Mesenchymal stem cell (in vitro differentiated cells and primary cell): ENCODE results near the gene TXNDC9.

Experiments
- DNase-seq: peaks from one replicate; pipeline ENCODE4 v3.0.0-alpha.2; 2013
- H2AFZ ChIP-seq: one replicate; pipeline ENCODE4 v1.6.1; 2013; ENCODE audit warnings: low read depth, mild to moderate bottlenecking, control low read depth, inconsistent platforms, low read length, moderate library complexity
- H2AK5ac ChIP-seq: 2 replicates; pipeline ENCODE4 v1.6.1; 2013; ENCODE audit warnings: low read length, moderate library complexity, mild to moderate bottlenecking, inconsistent platforms; ENCODE audit not compliant: severe bottlenecking
- H2BK120ac ChIP-seq: one replicate; pipeline ENCODE4 v1.6.1; 2013; ENCODE audit warnings: low read depth, mild to moderate bottlenecking, inconsistent platforms, low read length, moderate library complexity
- H2BK12ac ChIP-seq, 2 experiments: one replicate each; pipeline ENCODE4 v1.6.1; 2013; ENCODE audit warnings: inconsistent platforms in 2 of 2, low read length in 2 of 2, mild to moderate bottlenecking in 2 of 2, moderate library complexity in 2 of 2, control low read depth in 1 of 2
- H2BK15ac ChIP-seq: one replicate; pipeline ENCODE4 v1.6.1; 2013; ENCODE audit warnings: mild to moderate bottlenecking, low read depth, inconsistent platforms; ENCODE audit not compliant: poor library complexity, severe bottlenecking
- H2BK5ac ChIP-seq: 2 replicates; pipeline ENCODE4 v1.6.1; 2013; ENCODE audit warnings: low read depth, mild to moderate bottlenecking, low read length, control low read depth, inconsistent platforms; ENCODE audit not compliant: poor library complexity, severe bottlenecking
- H3K14ac ChIP-seq, 2 experiments: one replicate each; pipeline ENCODE4 v1.6.1; 2013; ENCODE audit warnings: inconsistent platforms in 2 of 2, low read length in 2 of 2, control low read depth in 1 of 2, mild to moderate bottlenecking in 1 of 2, moderate library complexity in 1 of 2
- H3K18ac ChIP-seq, 2 experiments: one replicate each; pipeline ENCODE4 v1.6.1; 2013; ENCODE audit warnings: inconsistent platforms in 2 of 2, low read length in 2 of 2, control low read depth in 1 of 2, low read depth in 1 of 2, mild to moderate bottlenecking in 1 of 2
- H3K23ac ChIP-seq, 2 experiments: one replicate each; pipeline ENCODE4 v1.6.1; 2013; ENCODE audit warnings: inconsistent platforms in 2 of 2, low read length in 2 of 2, mild to moderate bottlenecking in 2 of 2, moderate library complexity in 2 of 2, control low read depth in 1 of 2
- H3K27ac ChIP-seq: 2 replicates; pipeline ENCODE4 v1.5.1; 2013; ENCODE audit warnings: mild to moderate bottlenecking, moderate library complexity, low read length, control low read depth, inconsistent platforms; ENCODE audit not compliant: poor library complexity, severe bottlenecking
- H3K27me3 ChIP-seq, 2 experiments: 2 replicates each; pipeline versions ENCODE4 v1.6.1 to v1.7.0; 2013; ENCODE audit warnings: low read length in 2 of 2, mild to moderate bottlenecking in 2 of 2, moderate library complexity in 2 of 2, control low read depth in 1 of 2, inconsistent platforms in 1 of 2; ENCODE audit not compliant: control insufficient read depth in 1 of 2, insufficient read depth in 1 of 2
- H3K36me3 ChIP-seq, 2 experiments: 2 replicates each; pipeline versions ENCODE4 v1.6.1 to v1.7.0; 2013; ENCODE audit warnings: low read length in 2 of 2, control low read depth in 1 of 2, inconsistent platforms in 1 of 2, low read depth in 1 of 2, mild to moderate bottlenecking in 1 of 2; ENCODE audit not compliant: insufficient read depth in 2 of 2, control insufficient read depth in 1 of 2
- H3K4ac ChIP-seq, 2 experiments: one replicate each; pipeline ENCODE4 v1.6.1; 2013; ENCODE audit warnings: inconsistent platforms in 2 of 2, low read length in 2 of 2, mild to moderate bottlenecking in 2 of 2, moderate library complexity in 2 of 2, control low read depth in 1 of 2, low read depth in 1 of 2
- H3K4me1 ChIP-seq: 2 replicates; pipeline ENCODE4 v1.6.1; 2013; ENCODE audit warnings: low read depth, low read length, control low read depth; ENCODE audit not compliant: control insufficient read depth, insufficient read depth
- H3K4me2 ChIP-seq: 2 replicates; pipeline ENCODE4 v1.6.1; 2013; ENCODE audit warnings: low read length, mild to moderate bottlenecking, inconsistent platforms; ENCODE audit not compliant: poor library complexity, severe bottlenecking
- H3K4me3 ChIP-seq, 2 experiments: 2 replicates each; pipeline versions ENCODE4 v1.5.1 to v1.7.0; 2013; ENCODE audit warnings: low read length in 2 of 2, mild to moderate bottlenecking in 2 of 2, control low read depth in 1 of 2, low read depth in 1 of 2; ENCODE audit not compliant: insufficient read depth in 1 of 2
- H3K79me1 ChIP-seq: replicated peaks from 2 replicates; pipeline ENCODE4 v1.6.1; 2013; ENCODE audit warnings: mild to moderate bottlenecking, control low read depth, low read length, inconsistent platforms; ENCODE audit not compliant: poor library complexity, severe bottlenecking
- H3K9ac ChIP-seq: 2 replicates; pipeline ENCODE4 v1.7.0; 2013; ENCODE audit warnings: mild to moderate bottlenecking, low read length, moderate library complexity
- H3K9me3 ChIP-seq: 2 replicates; pipeline ENCODE4 v1.7.0; 2013; ENCODE audit warnings: mild to moderate bottlenecking, low read length; ENCODE audit not compliant: control insufficient read depth
- H4K8ac ChIP-seq: one replicate; pipeline ENCODE4 v1.6.1; 2013; ENCODE audit warnings: inconsistent platforms, mild to moderate bottlenecking, low read length, moderate library complexity
- H4K91ac ChIP-seq: one replicate; pipeline ENCODE4 v1.6.1; 2013; ENCODE audit warnings: mild to moderate bottlenecking, low read length, inconsistent platforms
- WGBS: methylation state at CpG from one replicate; pipeline ENCODE4 v1.1.7; 2013; ENCODE audit warnings: mixed read lengths; 5-methylcytosine and 5-hydroxymethylcytosine counted together

Gene TXNDC9

GRCh38 chr2:99354070-99354469 lies 17.9 kb upstream of the TXNDC9 start:
- H2BK5ac ChIP-seq = no peak overlapping the region
- H3K4me1 ChIP-seq = no peaks in the 10 kb centered on the region
- H3K36me3 ChIP-seq = no peaks in the 10 kb centered on the region
- no peak overlapping the region for H3K4ac ChIP-seq
- no peak overlapping the region for H2BK15ac ChIP-seq
- no peak overlapping the region for H4K8ac ChIP-seq
- no peak overlapping the region for H2BK120ac ChIP-seq
- H2AFZ ChIP-seq = no peak overlapping the region
- H2AK5ac ChIP-seq = no peak overlapping the region
- DNase-seq = peak; percentile 13
- no peak overlapping the region for H2BK12ac ChIP-seq
- 86% methylated on average over 1 of the region's 1 CpG for WGBS
- H3K27me3 ChIP-seq = no peaks in the 10 kb centered on the region
- no peak overlapping the region for H3K14ac ChIP-seq
- H3K9ac ChIP-seq = no peak overlapping the region
- H3K4me2 ChIP-seq = no peak overlapping the region
- no peak overlapping the region for H3K27ac ChIP-seq
- H3K79me1 ChIP-seq = peaks cover 4% of the 10 kb centered on the region
- H3K18ac ChIP-seq = no peak overlapping the region
- H3K23ac ChIP-seq = no peak overlapping the region
- no peaks in the 10 kb centered on the region for H3K9me3 ChIP-seq
- H4K91ac ChIP-seq = no peak overlapping the region
- no peak overlapping the region for H3K4me3 ChIP-seq

DNA sequence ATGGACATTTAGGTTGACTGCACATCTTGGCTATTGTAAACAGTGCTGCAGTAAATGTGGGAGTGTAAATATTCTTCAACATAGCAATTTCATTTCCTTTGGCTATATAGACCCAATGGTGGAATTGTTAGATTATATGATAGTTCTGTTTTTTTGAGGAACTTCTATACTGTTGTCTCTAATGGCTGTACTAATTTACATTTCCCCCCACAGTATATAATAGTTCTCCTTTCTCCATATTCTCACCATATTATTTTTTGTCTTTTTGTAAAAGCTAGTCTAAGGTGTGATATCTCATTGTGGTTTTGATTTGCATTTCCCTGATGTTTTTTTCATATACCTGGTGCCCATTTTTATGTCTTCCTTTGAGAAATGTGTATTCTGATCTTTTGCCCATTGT lies 14.1 kb upstream of the TXNDC9 start:
- H2BK15ac ChIP-seq = no peak overlapping the region
- no peaks in the 10 kb centered on the region for H3K9me3 ChIP-seq
- H3K4ac ChIP-seq = no peak overlapping the region
- H3K4me3 ChIP-seq = no peak overlapping the region
- no peak overlapping the region for H3K4me2 ChIP-seq
- no peak overlapping the region for H3K9ac ChIP-seq
- H2BK5ac ChIP-seq = no peak overlapping the region
- no peak overlapping the region for H3K27ac ChIP-seq
- no peak overlapping the region for H4K8ac ChIP-seq
- no peak overlapping the region for H3K18ac ChIP-seq
- no peak overlapping the region for H3K14ac ChIP-seq
- peaks cover 1% of the 10 kb centered on the region for H3K4me1 ChIP-seq
- no peak overlapping the region for H3K23ac ChIP-seq
- no peak for DNase-seq
- H2AFZ ChIP-seq = no peak overlapping the region
- H4K91ac ChIP-seq = no peak overlapping the region
- no peaks in the 10 kb centered on the region for H3K27me3 ChIP-seq
- H2AK5ac ChIP-seq = no peak overlapping the region
- H3K79me1 ChIP-seq = peaks cover 2% of the 10 kb centered on the region
- H3K36me3 ChIP-seq = no peaks in the 10 kb centered on the region
- H2BK120ac ChIP-seq = no peak overlapping the region
- H2BK12ac ChIP-seq = no peak overlapping the region

DNA sequence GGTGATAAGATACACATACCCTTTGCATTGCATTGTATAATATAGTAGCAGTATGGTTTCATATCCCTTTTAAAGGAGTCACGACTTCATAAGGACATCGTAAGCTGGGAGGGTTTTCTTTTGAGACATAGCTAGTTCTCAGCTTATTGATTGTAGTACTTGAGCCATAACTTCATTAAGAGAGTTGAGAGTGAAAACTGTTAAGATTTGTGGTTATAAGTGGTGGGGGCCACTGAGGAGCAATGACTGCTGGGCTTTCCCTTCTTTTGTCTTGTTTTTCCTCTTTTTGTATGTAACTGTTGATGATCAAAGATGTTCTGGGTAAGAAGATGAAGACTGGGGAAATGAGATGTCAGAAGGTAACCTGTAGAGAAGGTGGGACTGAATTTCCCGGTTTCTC lies 12.0 kb upstream of the TXNDC9 start:
- H2BK12ac ChIP-seq = no peak overlapping the region
- WGBS = over 99% methylated on average over 3 of the region's 3 CpGs

DNA sequence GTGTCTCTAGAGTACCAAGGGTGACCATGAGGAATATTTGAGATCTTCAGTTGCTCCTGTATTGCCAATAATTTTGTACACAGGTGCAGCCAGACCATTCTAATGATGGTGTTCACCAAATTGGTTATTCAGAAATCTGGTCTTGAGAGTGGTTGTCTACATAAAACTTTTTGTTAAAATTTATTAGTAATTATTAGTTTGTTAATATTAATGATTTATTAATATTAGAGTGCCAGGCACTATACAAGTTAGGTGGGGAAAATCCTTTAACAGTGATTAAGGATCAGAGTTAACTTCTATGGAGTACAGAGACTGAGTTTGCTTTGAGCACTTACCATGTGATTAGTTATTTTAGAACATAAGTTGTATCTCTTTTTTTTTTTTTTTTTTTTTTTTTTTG lies 10.1 kb upstream of the TXNDC9 start:
- Histone ChIP-seq H3K4me1 (peaks cover 1% of the 10 kb centered on the region), H2BK15ac (no peak overlapping the region), H2AFZ (no peak overlapping the region), H3K27ac (no peak overlapping the region), H3K23ac (no peak overlapping the region), H3K9ac (no peak overlapping the region), H3K36me3 (no peaks in the 10 kb centered on the region), H2BK120ac (no peak overlapping the region), H3K18ac (no peak overlapping the region), H2BK12ac (no peak overlapping the region), H4K8ac (no peak overlapping the region), H3K14ac (no peak overlapping the region), H3K4me2 (no peak overlapping the region), H4K91ac (no peak overlapping the region), H3K27me3 (no peaks in the 10 kb centered on the region), H2AK5ac (no peak overlapping the region), H3K79me1 (no peaks in the 10 kb centered on the region), H3K4me3 (no peak overlapping the region), H2BK5ac (no peak overlapping the region), H3K4ac (no peak overlapping the region), H3K9me3 (no peaks in the 10 kb centered on the region)
- no peak for DNase-seq

More for the DNA sequence above, 12.0 kb upstream of the TXNDC9 start:
- no peak overlapping the region for H2AK5ac ChIP-seq
- peaks cover 1% of the 10 kb centered on the region for H3K4me1 ChIP-seq
- no peaks in the 10 kb centered on the region for H3K9me3 ChIP-seq
- H2BK120ac ChIP-seq = no peak overlapping the region
- no peak overlapping the region for H2BK15ac ChIP-seq
- no peak overlapping the region for H3K9ac ChIP-seq
- no peak for DNase-seq
- H3K79me1 ChIP-seq = peaks cover 2% of the 10 kb centered on the region
- no peak overlapping the region for H4K8ac ChIP-seq
- no peak overlapping the region for H2AFZ ChIP-seq
- no peaks in the 10 kb centered on the region for H3K27me3 ChIP-seq
- H3K23ac ChIP-seq = no peak overlapping the region
- no peak overlapping the region for H3K27ac ChIP-seq
- no peaks in the 10 kb centered on the region for H3K36me3 ChIP-seq
- no peak overlapping the region for H3K14ac ChIP-seq
- no peak overlapping the region for H3K4me2 ChIP-seq
- no peak overlapping the region for H3K18ac ChIP-seq
- no peak overlapping the region for H3K4me3 ChIP-seq
- H3K4ac ChIP-seq = no peak overlapping the region
- no peak overlapping the region for H2BK5ac ChIP-seq
- no peak overlapping the region for H4K91ac ChIP-seq
